Panc1 (cell line): ENCODE data around the gene FOXM1. TPM values are rescaled to one million over a fixed set of nuclear protein-coding genes. Genes with fewer than 3 reads are reported as not detected.

Experiments
- ATAC-seq: fragments of 200-7000 bp; cut with Tn5 transposase; 2 replicates; pipeline ENCODE4 v1.9.1; 2020; ENCODE audit warnings: mild to moderate bottlenecking, moderate library complexity
- BruUV-seq: library from RNA; stranded (reverse); fragments of 400-500 nt; replicated peaks from 2 replicates; lab custom pipeline; 2021; lab: Mats Ljungman, UMichigan
- CTCF ChIA-PET: fragments of 300-600 bp; sonication (Branson Sonifier 250); formaldehyde crosslinking; loops from one replicate; lab custom pipeline; 2022; ENCODE audit warnings: antibody characterized with exemption; lab: Charles Lee
- POLR2A ChIA-PET: fragments of 300-600 bp; sonication (Branson Sonifier 250); formaldehyde crosslinking; loops from one replicate; lab custom pipeline; 2022; ENCODE audit warnings: antibody characterized with exemption; lab: Charles Lee
- DNase-seq: peaks from one replicate; pipeline ENCODE4 v3.0.0-alpha.2; 2010; ENCODE audit warnings: low read depth, low spot score
- H3K27ac ChIP-seq: 2 replicates; pipeline ENCODE4 v1.5.1; 2011; ENCODE audit warnings: mild to moderate bottlenecking, low read length, inconsistent platforms
- H3K27me3 ChIP-seq: fragments of 200-500 bp; sonication (Bioruptor generic); 2 replicates; pipeline ENCODE4 v1.6.0; 2014; ENCODE audit warnings: low read length, inconsistent platforms; ENCODE audit not compliant: control insufficient read depth, insufficient read depth
- H3K36me3 ChIP-seq: fragments of 200-500 bp; sonication (Bioruptor generic); 2 replicates; pipeline ENCODE4 v1.5.1; 2014; ENCODE audit warnings: inconsistent platforms, mild to moderate bottlenecking, low read length, moderate library complexity; ENCODE audit not compliant: control insufficient read depth, insufficient read depth
- H3K4me1 ChIP-seq: 2 replicates; pipeline ENCODE4 v1.5.1; 2011; ENCODE audit warnings: inconsistent platforms, mild to moderate bottlenecking, low read length, moderate library complexity; ENCODE audit not compliant: control insufficient read depth, insufficient read depth
- H3K4me3 ChIP-seq, 2 experiments: 2 replicates each; pipeline ENCODE4 v1.5.1; 2011 to 2012; ENCODE audit warnings: low read depth in 2 of 2, low read length in 2 of 2, mild to moderate bottlenecking in 2 of 2, inconsistent platforms in 1 of 2, moderate library complexity in 1 of 2
- H3K9me3 ChIP-seq: fragments of 200-500 bp; sonication (Bioruptor generic); 2 replicates; pipeline ENCODE4 v1.5.1; 2014; ENCODE audit warnings: low read depth, mild to moderate bottlenecking, inconsistent platforms, low read length, moderate library complexity; ENCODE audit not compliant: control insufficient read depth, insufficient read depth
- CTCF ChIP-seq: fragments of 450-650 bp; IDR thresholded peaks from 2 replicates; pipeline ENCODE4 v1.5.1; 2017; ENCODE audit warnings: mild to moderate bottlenecking
- POLR2AphosphoS5 ChIP-seq: IDR thresholded peaks from 2 replicates; pipeline ENCODE4 v1.6.1; 2012; ENCODE audit warnings: mild to moderate bottlenecking, low read depth, low read length, moderate library complexity
- REST ChIP-seq, 2 experiments: IDR thresholded peaks; 2 replicates each; pipeline ENCODE4 v1.6.1; 2011 to 2012; ENCODE audit warnings: low read depth in 2 of 2, control low read depth in 1 of 2, low read length in 1 of 2, mild to moderate bottlenecking in 1 of 2, moderate library complexity in 1 of 2; ENCODE audit not compliant: insufficient read depth in 1 of 2
- SIN3A ChIP-seq: IDR thresholded peaks from 2 replicates; pipeline ENCODE4 v1.6.1; 2012; ENCODE audit warnings: low read depth, mild to moderate bottlenecking, low read length, moderate library complexity, borderline replicate concordance; ENCODE audit not compliant: insufficient read depth
- TCF7L2 ChIP-seq: IDR thresholded peaks from 2 replicates; pipeline ENCODE4 v1.6.1; 2011; ENCODE audit warnings: mild to moderate bottlenecking, low read depth, low read length, inconsistent platforms
- in situ Hi-C: cut with HindIII; loops from 2 replicates; pipeline ENCODE4 v1.10.0; 2016; ENCODE audit warnings: low sequenced_read_pairs, low pct_unique_long_range_greater_than_20kb
- intact Hi-C: fragments of 100-400 bp; cut with micrococcal nuclease; formaldehyde crosslinking; loops from one replicate; pipeline ENCODE4 v1.10.0; 2022; ENCODE audit not compliant: unreplicated experiment
- total RNA-seq: library from RNA; stranded (reverse); gene quantifications from one replicate; pipeline ENCODE4 v1.2.1, GENCODE V29; 2021; ENCODE audit not compliant: unreplicated experiment

Gene FOXM1
- total RNA-seq, 1 experiment from 2014 or later, result 71.2 TPM

DNA sequence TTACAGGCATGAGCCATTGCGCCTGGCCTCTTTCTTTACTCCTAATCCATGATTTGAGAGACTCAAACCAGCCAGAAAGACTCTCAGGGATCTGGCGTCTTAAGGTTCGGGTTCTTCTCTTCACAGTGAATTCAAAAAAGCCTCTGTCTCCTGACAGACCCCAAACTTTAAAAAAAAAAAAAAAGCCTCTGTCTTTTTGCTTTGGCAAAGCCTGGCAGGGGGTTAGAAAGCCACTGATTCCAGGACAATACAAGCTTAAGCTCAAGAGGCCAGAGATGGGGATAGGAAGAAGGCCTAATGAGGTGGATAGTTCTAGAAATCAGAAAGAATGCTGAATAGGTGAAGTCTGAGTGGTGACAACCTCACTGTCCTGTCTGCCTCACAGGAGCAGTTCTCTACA, 50.9 kb downstream of the FOXM1 start:
- in situ Hi-C loops, result no loop called here
- no peak for ATAC-seq
- no TSS peak for BruUV-seq
- H3K27me3 ChIP-seq, result no peaks in the 10 kb centered on the region
- DNase-seq, result no peak
- H3K4me3 ChIP-seq, result no peak overlapping the region
- no peaks in the 10 kb centered on the region for H3K4me1 ChIP-seq
- no peaks in the 10 kb centered on the region for H3K9me3 ChIP-seq
- intact Hi-C loops, result no loop called here
- H3K27ac ChIP-seq, result no peak overlapping the region
- H3K36me3 ChIP-seq, result 0 out of 2 replicates have a peak, but pooled peaks cover 2% of the 10 kb centered on the region
- TF ChIP-seq REST (IDR thresholded peaks at IDR 0.05; ENCODE audit: insufficient read depth in 1 of 2, low read depth in 2 of 2, low read length in 1 of 2), result no peak
- TF ChIP-seq POLR2AphosphoS5, result no peak
- TF ChIP-seq CTCF, result no peak
- TF ChIP-seq TCF7L2, result no peak
- TF ChIP-seq SIN3A, result no peak
- ChIA-PET POLR2A (no interaction called here), CTCF (no interaction called here)

DNA sequence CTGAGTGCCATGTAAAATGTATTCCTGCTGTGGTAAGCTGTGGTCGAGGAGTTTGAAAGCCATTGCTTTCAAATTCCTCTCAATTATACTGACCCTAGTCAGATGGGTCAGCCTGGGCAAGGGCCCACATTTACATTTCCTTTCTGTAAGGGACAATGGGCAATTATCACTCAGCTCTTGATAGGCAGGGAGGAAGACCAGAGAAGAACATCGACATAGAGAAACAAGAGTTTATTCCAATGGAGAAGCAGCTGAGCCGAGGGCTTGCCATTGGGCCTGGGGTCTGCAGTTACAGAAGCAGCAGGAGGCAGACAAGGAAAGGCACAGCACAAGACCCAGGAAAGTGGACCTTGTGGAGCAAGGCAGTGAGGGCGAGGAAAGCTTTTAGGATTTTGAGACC, 51.8 kb downstream of the FOXM1 start:
- ChIA-PET CTCF (no interaction called here), POLR2A (no interaction called here)
- no peaks in the 10 kb centered on the region for H3K9me3 ChIP-seq
- intact Hi-C loops, result no loop called here
- TSS peak; percentile 49 for BruUV-seq
- H3K4me3 ChIP-seq, result no peak overlapping the region
- 0 out of 2 replicates have a peak, but pooled peaks cover 2% of the 10 kb centered on the region for H3K36me3 ChIP-seq
- ATAC-seq (no peak), DNase-seq (no peak)
- H3K27me3 ChIP-seq, result no peaks in the 10 kb centered on the region
- H3K4me1 ChIP-seq, result no peaks in the 10 kb centered on the region
- no peak overlapping the region for H3K27ac ChIP-seq
- in situ Hi-C loops, result no loop called here
- TF ChIP-seq REST (IDR thresholded peaks at IDR 0.05; ENCODE audit: insufficient read depth in 1 of 2, low read depth in 2 of 2, low read length in 1 of 2) (no peak), CTCF (no peak), POLR2AphosphoS5 (no peak), TCF7L2 (no peak), SIN3A (no peak)
